G401 (cell line): ENCODE results near the gene CTBP2. TPM values are rescaled to one million over a fixed set of nuclear protein-coding genes. Genes with fewer than 3 reads are reported as not detected.

Source experiments
- DNase-seq: peaks from one replicate; pipeline ENCODE4 v3.0.0-alpha.2; 2015; ENCODE audit warnings: low spot score
- in situ Hi-C: cut with HindIII; loops from 2 replicates; pipeline ENCODE4 v1.10.0; 2016; ENCODE audit warnings: low sequenced_read_pairs, mixed read lengths
- total RNA-seq: library from RNA; depleted of rRNA; stranded (reverse); fragments of >200 nt; shearing (Covaris generic); gene quantifications from 2 replicates; pipeline ENCODE4 v1.2.3, GENCODE V29; 2014; rRNA removed

CTBP2 gene
- total RNA-seq, 1 experiment from 2014 or later, result 98.5 TPM

- in situ Hi-C loops, result no loop called here
- no peak for DNase-seq
These were observed 205.1 kb downstream of the CTBP2 start for GRCh38 chr10:124955243-124955642.

GRCh38 chr10:124953421-124953820 is 206.9 kb downstream of the CTBP2 start:
- DNase-seq, result no peak
- in situ Hi-C loops, result no loop called here

- DNase-seq, result no peak
- in situ Hi-C loops, result no loop called here
These were observed 208.2 kb downstream of the CTBP2 start for GRCh38 chr10:124952123-124952522.

- no peak for DNase-seq
- in situ Hi-C loops, result no loop called here
These were observed 210.8 kb downstream of the CTBP2 start for GRCh38 chr10:124949543-124949942.

GRCh38 chr10:124946945-124947344 is 213.4 kb downstream of the CTBP2 start:
- in situ Hi-C loops, result no loop called here
- DNase-seq, result no peak

GRCh38 chr10:124944982-124945381 is 215.4 kb downstream of the CTBP2 start:
- DNase-seq, result no peak
- in situ Hi-C loops, result no loop called here

- DNase-seq, result no peak
- in situ Hi-C loops, result no loop called here
These were observed 216.9 kb downstream of the CTBP2 start for GRCh38 chr10:124943301-124944092.

DNA sequence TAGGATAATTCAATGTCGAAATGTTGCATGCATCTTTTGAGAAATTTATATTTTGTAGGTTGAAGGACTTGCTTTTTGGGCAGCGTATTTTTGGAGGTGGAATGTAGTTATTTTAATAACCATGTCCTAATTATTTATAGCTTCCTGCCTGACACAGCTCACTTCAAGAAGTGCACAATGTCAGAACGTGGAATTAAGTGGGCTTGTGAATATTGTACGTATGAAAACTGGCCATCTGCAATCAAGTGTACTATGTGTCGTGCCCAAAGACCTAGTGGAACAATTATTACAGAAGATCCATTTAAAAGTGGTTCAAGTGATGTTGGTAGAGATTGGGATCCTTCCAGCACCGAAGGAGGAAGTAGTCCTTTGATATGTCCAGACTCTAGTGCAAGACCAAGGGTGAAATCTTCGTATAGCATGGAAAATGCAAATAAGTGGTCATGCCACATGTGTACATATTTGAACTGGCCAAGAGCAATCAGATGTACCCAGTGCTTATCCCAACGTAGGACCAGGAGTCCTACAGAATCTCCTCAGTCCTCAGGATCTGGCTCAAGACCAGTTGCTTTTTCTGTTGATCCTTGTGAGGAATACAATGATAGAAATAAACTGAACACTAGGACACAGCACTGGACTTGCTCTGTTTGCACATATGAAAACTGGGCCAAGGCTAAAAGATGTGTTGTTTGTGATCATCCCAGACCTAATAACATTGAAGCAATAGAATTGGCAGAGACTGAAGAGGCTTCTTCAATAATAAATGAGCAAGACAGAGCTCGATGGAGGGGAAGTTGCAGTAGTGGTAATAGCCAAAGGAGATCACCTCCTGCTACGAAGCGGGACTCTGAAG is 217.8 kb downstream of the CTBP2 start:
- in situ Hi-C loops, result no loop called here
- peak; percentile 70 for DNase-seq

GRCh38 chr10:124941823-124942222 is 218.5 kb downstream of the CTBP2 start, which contains the start of gene ZRANB1:
Gene ZRANB1, plus strand, starts transcription at chr10:124942123. Its CDS starts 371 bp downstream, at chr10:124942494.
- in situ Hi-C loops, result no loop called here
- DNase-seq, result no peak

GRCh38 chr10:124939290-124939689 is 221.1 kb downstream of the CTBP2 start:
- in situ Hi-C loops, result no loop called here

GRCh38 chr10:124936813-124937212 is 223.6 kb downstream of the CTBP2 start:
- in situ Hi-C loops, result no loop called here
- DNase-seq, result no peak

More at GRCh38 chr10:124939290-124939689, 221.1 kb downstream of the CTBP2 start:
- DNase-seq, result no peak

DNA sequence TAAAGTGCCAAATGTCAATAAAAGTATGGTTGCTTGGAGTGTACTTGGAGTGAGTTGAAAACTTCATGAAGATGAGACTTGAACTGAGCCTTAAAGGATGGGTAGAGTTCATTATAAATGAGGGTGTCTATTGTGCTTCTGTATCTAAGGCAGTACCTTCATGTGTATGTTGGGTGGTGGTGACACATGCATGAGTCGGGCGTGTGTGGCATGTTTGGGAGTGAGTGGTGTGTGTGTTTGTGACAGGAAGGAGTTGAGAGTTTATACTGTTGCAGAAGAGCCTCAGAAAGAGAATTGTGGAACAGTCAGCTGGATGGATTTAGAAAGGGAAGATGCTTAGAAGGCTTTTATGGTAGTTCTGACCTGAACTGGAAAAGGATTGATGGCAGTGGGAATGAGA is 224.4 kb downstream of the CTBP2 start:
- in situ Hi-C loops, result no loop called here

More for the DNA sequence above, 224.4 kb downstream of the CTBP2 start:
- no peak for DNase-seq

Other genes with a start within 250 kb of the CTBP2 start
- 15.0 and 17.3 TPM in 2 replicates for gene ZRANB1, start 218.4 kb downstream of the CTBP2 start, total RNA-seq